HG03442 (cell line): ENCODE data around the gene TIGD2.

Source experiments
- ATAC-seq: cut with Tn5 transposase; IDR thresholded peaks from one replicate; pipeline ENCODE4 v1.9.1; 2021; ENCODE audit warnings: mild to moderate bottlenecking, moderate library complexity; ENCODE audit not compliant: unreplicated experiment

Gene TIGD2

GRCh38 chr4:89161841-89162240, 50.5 kb downstream of the TIGD2 start:
- no peak for ATAC-seq

GRCh38 chr4:89162496-89162895, 51.2 kb downstream of the TIGD2 start:
- no peak for ATAC-seq

DNA sequence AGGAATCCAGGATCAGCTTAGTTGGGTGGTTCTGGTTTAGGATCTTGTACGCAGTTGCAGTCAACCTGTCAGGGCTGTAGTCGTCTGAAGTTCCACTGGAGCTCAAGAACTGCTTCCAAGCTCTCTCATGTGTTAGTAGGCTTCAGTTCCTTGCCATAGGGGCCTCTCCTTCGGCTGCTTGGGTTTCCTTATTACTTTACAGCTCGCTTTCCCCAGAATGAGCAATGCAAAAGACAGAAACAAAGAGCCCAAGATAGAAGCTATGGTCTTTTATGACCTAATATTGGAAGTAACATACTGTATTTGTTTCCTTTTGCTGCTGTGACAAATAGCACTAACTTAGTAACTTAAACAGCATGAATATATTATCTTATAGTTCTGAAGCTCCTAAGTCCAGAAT, 51.7 kb downstream of the TIGD2 start:
- ATAC-seq, result no peak

DNA sequence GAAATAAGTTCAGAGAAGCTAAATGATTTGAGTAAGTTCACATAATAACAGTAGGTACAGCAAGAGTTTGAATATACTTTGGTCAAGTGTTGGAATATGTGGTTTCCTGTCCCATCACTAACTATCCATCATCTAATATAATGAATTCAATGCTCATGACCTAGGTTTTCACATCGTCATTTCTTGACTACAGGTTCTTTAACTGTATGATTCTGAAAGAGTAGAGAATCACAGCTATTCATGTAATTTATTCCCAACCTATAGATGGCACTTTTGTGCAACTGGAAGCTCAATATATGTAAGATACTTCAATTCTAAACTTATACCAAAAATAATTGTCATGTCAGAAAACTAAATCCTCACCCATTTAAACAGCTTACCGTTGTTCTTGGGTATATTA, 53.1 kb downstream of the TIGD2 start:
- no peak for ATAC-seq
